HEK293 (cell line): Measurements from ENCODE around the gene GAS7.

Experiments used
- GLIS2 ChIP-seq: fragments of 450-650 bp; formaldehyde crosslinking; IDR thresholded peaks from 2 replicates; pipeline ENCODE4 v1.5.1; 2016; ENCODE audit warnings: missing biosample characterization, missing genetic modification characterization
- HIC1 ChIP-seq: fragments of 450-650 bp; formaldehyde crosslinking; IDR thresholded peaks from 2 replicates; pipeline ENCODE4 v1.5.1; 2016; ENCODE audit warnings: missing biosample characterization, missing genetic modification characterization
- KLF8 ChIP-seq: fragments of 450-650 bp; formaldehyde crosslinking; IDR thresholded peaks from 2 replicates; pipeline ENCODE4 v1.5.1; 2016; ENCODE audit warnings: missing biosample characterization, missing genetic modification characterization
- PRDM4 ChIP-seq: fragments of 450-650 bp; formaldehyde crosslinking; IDR thresholded peaks from 2 replicates; pipeline ENCODE4 v1.5.1; 2017; ENCODE audit warnings: missing biosample characterization, missing genetic modification characterization
- ZBTB20 ChIP-seq: fragments of 450-650 bp; formaldehyde crosslinking; IDR thresholded peaks from 2 replicates; pipeline ENCODE4 v1.5.1; 2016; ENCODE audit warnings: missing biosample characterization, missing genetic modification characterization
- ZNF223 ChIP-seq: fragments of 450-650 bp; formaldehyde crosslinking; IDR thresholded peaks from 2 replicates; pipeline ENCODE4 v1.5.1; 2016; ENCODE audit warnings: missing biosample characterization, missing genetic modification characterization
- ZNF335 ChIP-seq: fragments of 450-650 bp; formaldehyde crosslinking; conservative IDR thresholded peaks from 2 replicates; pipeline ENCODE4 v1.5.1; 2016; ENCODE audit warnings: missing biosample characterization, missing genetic modification characterization
- ZNF341 ChIP-seq: fragments of 450-650 bp; formaldehyde crosslinking; IDR thresholded peaks from 2 replicates; pipeline ENCODE4; 2016; ENCODE audit warnings: low read depth, missing biosample characterization, missing genetic modification characterization
- ZNF354C ChIP-seq: fragments of 450-650 bp; formaldehyde crosslinking; IDR thresholded peaks from 2 replicates; pipeline ENCODE4 v1.5.1; 2016; ENCODE audit warnings: missing biosample characterization, missing genetic modification characterization, low read depth, borderline replicate concordance
- ZNF629 ChIP-seq: fragments of 450-650 bp; formaldehyde crosslinking; IDR thresholded peaks from 2 replicates; pipeline ENCODE4 v1.5.1; 2017; ENCODE audit warnings: missing biosample characterization, missing genetic modification characterization
- ZNF654 ChIP-seq: fragments of 450-650 bp; formaldehyde crosslinking; IDR thresholded peaks from 2 replicates; pipeline ENCODE4 v1.5.1; 2016; ENCODE audit warnings: low read depth, missing biosample characterization, missing genetic modification characterization
- ZNF792 ChIP-seq: fragments of 450-650 bp; formaldehyde crosslinking; IDR thresholded peaks from 2 replicates; pipeline ENCODE4 v1.5.1; 2016; ENCODE audit warnings: missing biosample characterization, missing genetic modification characterization
- ZNF837 ChIP-seq: fragments of 450-650 bp; formaldehyde crosslinking; IDR thresholded peaks from 2 replicates; pipeline ENCODE4 v1.5.1; 2016; ENCODE audit warnings: missing biosample characterization, missing genetic modification characterization
- ZSCAN4 ChIP-seq: fragments of 450-650 bp; formaldehyde crosslinking; IDR thresholded peaks from 2 replicates; pipeline ENCODE4 v1.5.1; 2017; ENCODE audit warnings: missing biosample characterization, missing genetic modification characterization
- TF ChIP-seq, protein P1 (sequence below): fragments of 450-650 bp; formaldehyde crosslinking; IDR thresholded peaks from 2 replicates; pipeline ENCODE4 v1.5.1; 2017; ENCODE audit warnings: missing biosample characterization, missing genetic modification characterization
- TF ChIP-seq, protein P2 (sequence below): fragments of 450-650 bp; formaldehyde crosslinking; IDR thresholded peaks from 2 replicates; pipeline ENCODE4 v1.5.1; 2016; ENCODE audit warnings: missing biosample characterization, missing genetic modification characterization
- TF ChIP-seq, protein P3 (sequence below): fragments of 450-650 bp; formaldehyde crosslinking; IDR thresholded peaks from 2 replicates; pipeline ENCODE4 v1.5.1; 2016; ENCODE audit warnings: missing biosample characterization, missing genetic modification characterization, low read depth

GAS7 gene

DNA sequence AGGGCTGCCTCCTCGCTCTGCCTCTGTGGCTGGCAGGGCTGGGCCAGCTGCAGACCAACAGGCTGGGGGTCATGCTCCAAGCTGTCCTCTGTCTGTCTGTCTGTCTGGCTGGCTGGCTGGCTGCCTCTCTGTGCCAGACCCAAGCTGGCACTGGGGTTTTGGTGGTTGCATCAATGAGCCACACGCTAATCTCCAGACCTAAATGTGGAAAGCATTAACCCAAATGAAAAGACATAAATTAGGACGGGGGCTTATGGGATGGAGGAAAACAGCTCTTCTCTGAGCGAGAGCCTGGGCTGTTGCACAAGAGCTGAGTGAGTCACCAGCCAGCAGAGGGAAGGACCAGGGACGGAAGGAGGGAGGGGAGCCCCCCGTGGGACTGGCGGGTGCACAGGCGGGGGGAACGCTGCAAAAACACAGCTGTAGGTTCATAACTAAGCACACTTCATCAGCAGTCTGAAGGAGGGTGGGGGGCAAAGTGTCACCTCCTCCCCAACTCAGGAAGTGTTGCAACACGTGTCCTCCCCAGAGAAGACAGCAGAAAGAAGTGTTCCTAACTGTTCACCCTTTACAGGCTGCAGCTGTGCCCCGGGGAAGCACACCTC is 83.4 kb downstream of the GAS7 start (continued):
- TF ChIP-seq ZSCAN4 (tag by site-specific recombination), result no peak
- TF ChIP-seq, protein P1, sequence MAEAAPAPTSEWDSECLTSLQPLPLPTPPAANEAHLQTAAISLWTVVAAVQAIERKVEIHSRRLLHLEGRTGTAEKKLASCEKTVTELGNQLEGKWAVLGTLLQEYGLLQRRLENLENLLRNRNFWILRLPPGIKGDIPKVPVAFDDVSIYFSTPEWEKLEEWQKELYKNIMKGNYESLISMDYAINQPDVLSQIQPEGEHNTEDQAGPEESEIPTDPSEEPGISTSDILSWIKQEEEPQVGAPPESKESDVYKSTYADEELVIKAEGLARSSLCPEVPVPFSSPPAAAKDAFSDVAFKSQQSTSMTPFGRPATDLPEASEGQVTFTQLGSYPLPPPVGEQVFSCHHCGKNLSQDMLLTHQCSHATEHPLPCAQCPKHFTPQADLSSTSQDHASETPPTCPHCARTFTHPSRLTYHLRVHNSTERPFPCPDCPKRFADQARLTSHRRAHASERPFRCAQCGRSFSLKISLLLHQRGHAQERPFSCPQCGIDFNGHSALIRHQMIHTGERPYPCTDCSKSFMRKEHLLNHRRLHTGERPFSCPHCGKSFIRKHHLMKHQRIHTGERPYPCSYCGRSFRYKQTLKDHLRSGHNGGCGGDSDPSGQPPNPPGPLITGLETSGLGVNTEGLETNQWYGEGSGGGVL (tag by site-specific recombination), result peak; percentile 99
- no peak for TF ChIP-seq ZNF654 (tag by site-specific recombination)
- TF ChIP-seq KLF8 (tag by site-specific recombination), result no peak
- TF ChIP-seq, protein P2, sequence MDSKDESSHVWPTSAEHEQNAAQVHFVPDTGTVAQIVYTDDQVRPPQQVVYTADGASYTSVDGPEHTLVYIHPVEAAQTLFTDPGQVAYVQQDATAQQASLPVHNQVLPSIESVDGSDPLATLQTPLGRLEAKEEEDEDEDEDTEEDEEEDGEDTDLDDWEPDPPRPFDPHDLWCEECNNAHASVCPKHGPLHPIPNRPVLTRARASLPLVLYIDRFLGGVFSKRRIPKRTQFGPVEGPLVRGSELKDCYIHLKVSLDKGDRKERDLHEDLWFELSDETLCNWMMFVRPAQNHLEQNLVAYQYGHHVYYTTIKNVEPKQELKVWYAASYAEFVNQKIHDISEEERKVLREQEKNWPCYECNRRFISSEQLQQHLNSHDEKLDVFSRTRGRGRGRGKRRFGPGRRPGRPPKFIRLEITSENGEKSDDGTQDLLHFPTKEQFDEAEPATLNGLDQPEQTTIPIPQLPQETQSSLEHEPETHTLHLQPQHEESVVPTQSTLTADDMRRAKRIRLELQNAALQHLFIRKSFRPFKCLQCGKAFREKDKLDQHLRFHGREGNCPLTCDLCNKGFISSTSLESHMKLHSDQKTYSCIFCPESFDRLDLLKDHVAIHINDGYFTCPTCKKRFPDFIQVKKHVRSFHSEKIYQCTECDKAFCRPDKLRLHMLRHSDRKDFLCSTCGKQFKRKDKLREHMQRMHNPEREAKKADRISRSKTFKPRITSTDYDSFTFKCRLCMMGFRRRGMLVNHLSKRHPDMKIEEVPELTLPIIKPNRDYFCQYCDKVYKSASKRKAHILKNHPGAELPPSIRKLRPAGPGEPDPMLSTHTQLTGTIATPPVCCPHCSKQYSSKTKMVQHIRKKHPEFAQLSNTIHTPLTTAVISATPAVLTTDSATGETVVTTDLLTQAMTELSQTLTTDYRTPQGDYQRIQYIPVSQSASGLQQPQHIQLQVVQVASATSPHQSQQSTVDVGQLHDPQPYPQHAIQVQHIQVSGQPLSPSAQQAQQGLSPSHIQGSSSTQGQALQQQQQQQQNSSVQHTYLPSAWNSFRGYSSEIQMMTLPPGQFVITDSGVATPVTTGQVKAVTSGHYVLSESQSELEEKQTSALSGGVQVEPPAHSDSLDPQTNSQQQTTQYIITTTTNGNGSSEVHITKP, result peak; percentile 98
- TF ChIP-seq PRDM4, result no peak
- peak; percentile 85 for TF ChIP-seq GLIS2
- TF ChIP-seq, protein P3, sequence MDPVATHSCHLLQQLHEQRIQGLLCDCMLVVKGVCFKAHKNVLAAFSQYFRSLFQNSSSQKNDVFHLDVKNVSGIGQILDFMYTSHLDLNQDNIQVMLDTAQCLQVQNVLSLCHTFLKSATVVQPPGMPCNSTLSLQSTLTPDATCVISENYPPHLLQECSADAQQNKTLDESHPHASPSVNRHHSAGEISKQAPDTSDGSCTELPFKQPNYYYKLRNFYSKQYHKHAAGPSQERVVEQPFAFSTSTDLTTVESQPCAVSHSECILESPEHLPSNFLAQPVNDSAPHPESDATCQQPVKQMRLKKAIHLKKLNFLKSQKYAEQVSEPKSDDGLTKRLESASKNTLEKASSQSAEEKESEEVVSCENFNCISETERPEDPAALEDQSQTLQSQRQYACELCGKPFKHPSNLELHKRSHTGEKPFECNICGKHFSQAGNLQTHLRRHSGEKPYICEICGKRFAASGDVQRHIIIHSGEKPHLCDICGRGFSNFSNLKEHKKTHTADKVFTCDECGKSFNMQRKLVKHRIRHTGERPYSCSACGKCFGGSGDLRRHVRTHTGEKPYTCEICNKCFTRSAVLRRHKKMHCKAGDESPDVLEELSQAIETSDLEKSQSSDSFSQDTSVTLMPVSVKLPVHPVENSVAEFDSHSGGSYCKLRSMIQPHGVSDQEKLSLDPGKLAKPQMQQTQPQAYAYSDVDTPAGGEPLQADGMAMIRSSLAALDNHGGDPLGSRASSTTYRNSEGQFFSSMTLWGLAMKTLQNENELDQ, result no peak
- no peak for TF ChIP-seq ZNF792
- TF ChIP-seq ZNF341 (tag by site-specific recombination), result peak; percentile 93
- no peak for TF ChIP-seq ZNF837 (tag by site-specific recombination)
- no peak; the same call in 1 of the 2 replicates for TF ChIP-seq ZNF629
- TF ChIP-seq HIC1, result peak; percentile 76
- TF ChIP-seq ZNF354C (tag by site-specific recombination), result no peak
- no peak for TF ChIP-seq ZNF223 (tag by site-specific recombination)
- no peak for TF ChIP-seq ZBTB20 (tag by site-specific recombination)
- TF ChIP-seq ZNF335, result peak; percentile 56
